ENCODE results near the gene ATG4D. TPM values are rescaled to one million over a fixed set of nuclear protein-coding genes. Genes with fewer than 3 reads are reported as not detected.

Gene ATG4D
- total and polyA plus RNA-seq, 4 donors: 4.7 to 44.4 (median 11.1) TPM

GRCh38 chr19:10537668-10538067 is 6.0 kb upstream of the ATG4D start:
- H3K27me3 ChIP-seq (ENCODE audit: control insufficient read depth in 4 of 4, insufficient read depth in 4 of 4, low read length in 3 of 4): no peaks in the 10 kb centered on the region
- no peak overlapping the region for H3K27ac ChIP-seq (ENCODE audit: low read depth in 1 of 2, low read length in 2 of 2)
- no peak overlapping the region for H3K4me3 ChIP-seq (ENCODE audit: low read depth in 1 of 3, low read length in 3 of 3)
- H3K9me3 ChIP-seq (ENCODE audit: control insufficient read depth in 4 of 4, low read length in 3 of 4): no peaks in the 10 kb centered on the region
- H3K36me3 ChIP-seq (ENCODE audit: control insufficient read depth in 4 of 4, insufficient read depth in 3 of 4, low read depth in 1 of 4, low read length in 3 of 4): no peaks in the 10 kb centered on the region
- DNase-seq (ENCODE audit: low spot score): no peak
- WGBS: 80% methylated on average over 11 of the region's 11 CpGs
- no peak overlapping the region for H3K9ac ChIP-seq (ENCODE audit: low read depth in 1 of 2, low read length in 2 of 2)
- no peak for TF ChIP-seq RAD21 (IDR thresholded peaks at IDR 0.05)
- TF ChIP-seq FOXA2 (IDR thresholded peaks at IDR 0.05): no peak
- TF ChIP-seq TAF1 (conservative IDR thresholded peaks at IDR 0.05): no peak
- TF ChIP-seq SP1 (IDR thresholded peaks at IDR 0.05): no peak
- no peak for TF ChIP-seq NR2F2 (IDR thresholded peaks at IDR 0.05)
- no peak for TF ChIP-seq HNF4A (conservative IDR thresholded peaks at IDR 0.05)
- TF ChIP-seq, protein P1, sequence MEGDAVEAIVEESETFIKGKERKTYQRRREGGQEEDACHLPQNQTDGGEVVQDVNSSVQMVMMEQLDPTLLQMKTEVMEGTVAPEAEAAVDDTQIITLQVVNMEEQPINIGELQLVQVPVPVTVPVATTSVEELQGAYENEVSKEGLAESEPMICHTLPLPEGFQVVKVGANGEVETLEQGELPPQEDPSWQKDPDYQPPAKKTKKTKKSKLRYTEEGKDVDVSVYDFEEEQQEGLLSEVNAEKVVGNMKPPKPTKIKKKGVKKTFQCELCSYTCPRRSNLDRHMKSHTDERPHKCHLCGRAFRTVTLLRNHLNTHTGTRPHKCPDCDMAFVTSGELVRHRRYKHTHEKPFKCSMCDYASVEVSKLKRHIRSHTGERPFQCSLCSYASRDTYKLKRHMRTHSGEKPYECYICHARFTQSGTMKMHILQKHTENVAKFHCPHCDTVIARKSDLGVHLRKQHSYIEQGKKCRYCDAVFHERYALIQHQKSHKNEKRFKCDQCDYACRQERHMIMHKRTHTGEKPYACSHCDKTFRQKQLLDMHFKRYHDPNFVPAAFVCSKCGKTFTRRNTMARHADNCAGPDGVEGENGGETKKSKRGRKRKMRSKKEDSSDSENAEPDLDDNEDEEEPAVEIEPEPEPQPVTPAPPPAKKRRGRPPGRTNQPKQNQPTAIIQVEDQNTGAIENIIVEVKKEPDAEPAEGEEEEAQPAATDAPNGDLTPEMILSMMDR (IDR thresholded peaks at IDR 0.05; ENCODE audit: low read depth, low read length, missing input control): no peak
- TF ChIP-seq, protein P2, sequence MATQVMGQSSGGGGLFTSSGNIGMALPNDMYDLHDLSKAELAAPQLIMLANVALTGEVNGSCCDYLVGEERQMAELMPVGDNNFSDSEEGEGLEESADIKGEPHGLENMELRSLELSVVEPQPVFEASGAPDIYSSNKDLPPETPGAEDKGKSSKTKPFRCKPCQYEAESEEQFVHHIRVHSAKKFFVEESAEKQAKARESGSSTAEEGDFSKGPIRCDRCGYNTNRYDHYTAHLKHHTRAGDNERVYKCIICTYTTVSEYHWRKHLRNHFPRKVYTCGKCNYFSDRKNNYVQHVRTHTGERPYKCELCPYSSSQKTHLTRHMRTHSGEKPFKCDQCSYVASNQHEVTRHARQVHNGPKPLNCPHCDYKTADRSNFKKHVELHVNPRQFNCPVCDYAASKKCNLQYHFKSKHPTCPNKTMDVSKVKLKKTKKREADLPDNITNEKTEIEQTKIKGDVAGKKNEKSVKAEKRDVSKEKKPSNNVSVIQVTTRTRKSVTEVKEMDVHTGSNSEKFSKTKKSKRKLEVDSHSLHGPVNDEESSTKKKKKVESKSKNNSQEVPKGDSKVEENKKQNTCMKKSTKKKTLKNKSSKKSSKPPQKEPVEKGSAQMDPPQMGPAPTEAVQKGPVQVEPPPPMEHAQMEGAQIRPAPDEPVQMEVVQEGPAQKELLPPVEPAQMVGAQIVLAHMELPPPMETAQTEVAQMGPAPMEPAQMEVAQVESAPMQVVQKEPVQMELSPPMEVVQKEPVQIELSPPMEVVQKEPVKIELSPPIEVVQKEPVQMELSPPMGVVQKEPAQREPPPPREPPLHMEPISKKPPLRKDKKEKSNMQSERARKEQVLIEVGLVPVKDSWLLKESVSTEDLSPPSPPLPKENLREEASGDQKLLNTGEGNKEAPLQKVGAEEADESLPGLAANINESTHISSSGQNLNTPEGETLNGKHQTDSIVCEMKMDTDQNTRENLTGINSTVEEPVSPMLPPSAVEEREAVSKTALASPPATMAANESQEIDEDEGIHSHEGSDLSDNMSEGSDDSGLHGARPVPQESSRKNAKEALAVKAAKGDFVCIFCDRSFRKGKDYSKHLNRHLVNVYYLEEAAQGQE (IDR thresholded peaks at IDR 0.05): no peak
- TF ChIP-seq, protein P3, sequence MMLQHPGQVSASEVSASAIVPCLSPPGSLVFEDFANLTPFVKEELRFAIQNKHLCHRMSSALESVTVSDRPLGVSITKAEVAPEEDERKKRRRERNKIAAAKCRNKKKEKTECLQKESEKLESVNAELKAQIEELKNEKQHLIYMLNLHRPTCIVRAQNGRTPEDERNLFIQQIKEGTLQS (IDR thresholded peaks at IDR 0.05): no peak
- TF ChIP-seq HNF4G (IDR thresholded peaks at IDR 0.05): no peak
- TF ChIP-seq EGR1 (IDR thresholded peaks at IDR 0.05; ENCODE audit: low read depth in 2 of 2): no peak
- no peak for TF ChIP-seq GABPA (IDR thresholded peaks at IDR 0.05 in 1 of 2, conservative IDR thresholded peaks at IDR 0.05 in 1 of 2)
- TF ChIP-seq ZBTB33 (IDR thresholded peaks at IDR 0.05): no peak
- no peak for TF ChIP-seq YY1 (IDR thresholded peaks at IDR 0.05)
- TF ChIP-seq, protein P4, sequence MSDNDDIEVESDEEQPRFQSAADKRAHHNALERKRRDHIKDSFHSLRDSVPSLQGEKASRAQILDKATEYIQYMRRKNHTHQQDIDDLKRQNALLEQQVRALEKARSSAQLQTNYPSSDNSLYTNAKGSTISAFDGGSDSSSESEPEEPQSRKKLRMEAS (IDR thresholded peaks at IDR 0.05): no peak
- TF ChIP-seq RXRA (IDR thresholded peaks at IDR 0.05): no peak
- no peak for TF ChIP-seq FOXA1 (IDR thresholded peaks at IDR 0.05)
- TF ChIP-seq JUND (IDR thresholded peaks at IDR 0.05): no peak
- H3K4me1 ChIP-seq (ENCODE audit: control insufficient read depth in 4 of 4, insufficient read depth in 4 of 4, low read length in 3 of 4): no peaks in the 10 kb centered on the region
